HG03066 (cell line): ENCODE measurements around the gene ACAT1.
"Not testable (repeated sequence)": the region's sequence is repeated elsewhere in the genome, so short reads cannot be mapped to it uniquely, and the experiment has no call there.

Source experiments
- ATAC-seq: cut with Tn5 transposase; IDR thresholded peaks from one replicate; pipeline ENCODE4 v1.9.1; 2021; ENCODE audit warnings: low read depth; ENCODE audit not compliant: unreplicated experiment

Gene ACAT1

DNA sequence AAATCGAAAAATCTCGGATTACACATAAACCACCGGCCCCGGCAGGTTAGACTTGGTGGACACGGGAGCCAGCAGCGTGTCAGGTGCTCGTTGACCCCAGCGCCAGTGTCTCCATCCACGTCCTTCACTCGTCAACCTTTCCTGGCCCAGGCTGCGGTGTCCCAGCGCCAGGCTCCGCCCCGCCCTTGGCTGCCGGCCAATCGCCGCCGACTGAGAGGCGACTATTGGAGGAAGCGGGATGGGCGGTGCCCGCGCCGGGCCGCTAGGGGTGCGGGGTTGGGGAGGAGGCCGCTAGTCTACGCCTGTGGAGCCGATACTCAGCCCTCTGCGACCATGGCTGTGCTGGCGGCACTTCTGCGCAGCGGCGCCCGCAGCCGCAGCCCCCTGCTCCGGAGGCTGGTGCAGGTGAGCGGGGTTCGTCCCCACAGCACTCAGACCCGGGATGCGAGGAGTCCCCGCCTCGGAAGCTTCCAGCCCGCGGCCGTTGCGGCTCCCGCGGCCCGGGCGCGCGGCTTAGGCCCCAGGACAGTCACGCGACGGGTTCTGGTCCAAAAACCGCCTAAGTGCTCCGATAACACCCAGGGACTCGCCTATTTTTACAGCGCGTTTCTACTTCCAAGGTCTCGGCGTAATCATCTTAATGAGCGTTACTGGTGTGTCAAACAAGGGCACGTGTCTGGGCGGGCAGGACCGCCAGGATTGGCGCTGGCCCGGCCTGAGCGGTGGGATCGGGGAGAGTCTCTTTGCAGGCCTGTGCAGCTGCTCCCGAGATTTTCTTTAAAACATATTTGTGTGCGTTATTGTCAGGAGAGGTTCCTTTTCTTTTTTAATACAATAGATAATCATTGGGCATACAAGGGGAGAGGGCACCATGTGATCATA, at the start of gene ACAT1:
Gene ACAT1 (plus strand): TSS at position 294 of the 882 bp plus-strand sequence. CDS start 40 bp downstream, at position 334.
- ATAC-seq = peak; percentile 91

DNA sequence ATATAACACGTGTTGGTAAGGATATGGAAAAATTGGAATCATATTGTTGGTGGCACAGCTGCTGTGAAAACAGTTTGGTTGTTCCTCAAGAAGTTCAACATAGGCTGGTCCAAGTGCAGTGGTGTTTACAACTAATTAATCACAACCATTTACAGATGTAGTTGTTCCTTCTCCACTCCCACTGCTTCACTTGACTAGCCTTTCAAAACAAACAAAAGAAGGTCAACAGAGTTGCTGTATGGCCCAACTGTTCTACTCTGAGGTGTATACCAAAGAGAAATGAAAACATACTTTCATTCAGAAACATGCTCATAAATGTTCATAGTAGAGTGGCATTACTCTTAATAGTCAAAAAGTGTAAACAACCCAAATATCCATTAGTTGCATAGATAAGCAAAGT, 36.6 kb upstream of the ACAT1 start:
- no peak for ATAC-seq

DNA sequence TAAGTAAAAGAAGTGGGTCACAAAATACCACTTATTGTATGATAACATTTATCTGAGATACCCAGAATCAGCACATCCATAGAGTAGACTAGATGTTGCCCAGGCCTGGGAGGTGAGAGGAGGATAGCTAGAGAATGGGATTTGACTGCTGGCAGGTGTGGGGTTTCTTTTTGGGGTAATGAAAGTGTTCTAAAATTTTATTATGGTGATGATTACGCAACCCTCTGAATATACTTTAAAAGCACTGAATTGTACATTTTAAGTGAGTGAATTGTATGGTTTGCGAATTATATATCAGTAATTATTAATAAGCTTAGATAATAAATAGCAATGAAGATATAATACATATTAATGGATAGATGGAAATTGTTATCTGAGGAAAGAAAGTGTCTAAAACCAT, 35.7 kb upstream of the ACAT1 start:
- no peak for ATAC-seq

DNA sequence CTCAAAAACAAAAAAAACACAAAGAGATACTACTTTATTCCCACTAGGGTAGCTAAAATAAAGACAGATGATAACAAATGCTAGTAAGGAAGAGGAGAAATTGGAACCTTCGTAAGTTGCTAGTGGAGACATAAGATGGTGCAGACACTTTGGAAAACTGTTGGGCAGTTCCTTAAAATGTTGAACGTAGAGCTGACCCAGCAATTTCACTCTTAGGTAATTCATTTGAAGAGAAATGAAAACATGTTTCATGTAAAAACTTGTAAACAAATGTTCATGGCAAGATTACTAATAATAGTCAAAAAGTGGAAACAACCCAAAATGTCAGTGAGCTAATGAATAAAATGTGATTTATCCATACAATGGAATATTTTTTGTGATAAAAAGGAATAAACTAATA, 29.2 kb upstream of the ACAT1 start:
- ATAC-seq = no peak

DNA sequence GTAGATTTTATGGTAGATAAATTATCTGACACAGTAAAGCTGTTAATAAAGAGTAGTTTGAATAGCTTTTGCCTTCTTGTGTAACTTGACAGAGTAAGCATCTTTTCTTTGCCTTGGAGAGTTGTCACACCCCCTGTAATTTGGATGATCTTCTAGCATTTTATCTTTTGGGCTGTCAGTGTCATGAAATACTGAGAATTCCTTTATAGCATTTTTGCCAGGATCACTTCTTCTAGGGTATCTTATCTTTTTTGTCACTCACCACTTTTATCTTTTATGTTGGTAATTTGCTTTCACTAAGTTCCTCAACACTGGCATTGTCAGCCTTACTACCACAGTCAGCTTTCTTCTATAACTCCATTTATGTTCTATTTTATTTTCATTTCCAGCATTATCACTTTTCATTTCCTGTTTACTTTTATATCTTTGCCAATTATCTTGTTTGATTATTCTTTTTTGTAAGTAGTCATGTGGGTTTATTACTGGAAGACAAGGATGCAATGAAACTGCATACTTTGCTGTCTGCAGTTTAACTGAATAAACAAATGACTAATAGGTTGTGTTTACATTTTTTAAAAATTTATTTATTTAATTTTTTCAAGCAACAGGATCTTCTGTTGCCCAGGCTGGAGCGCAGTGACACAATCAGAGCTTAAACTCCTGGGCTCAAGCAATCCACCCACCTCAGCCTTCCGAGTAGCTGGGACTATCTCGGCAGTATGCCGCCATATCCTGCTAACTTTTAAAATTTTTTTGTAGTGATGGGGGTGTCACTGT, 28.1 kb upstream of the ACAT1 start:
- ATAC-seq = no peak

DNA sequence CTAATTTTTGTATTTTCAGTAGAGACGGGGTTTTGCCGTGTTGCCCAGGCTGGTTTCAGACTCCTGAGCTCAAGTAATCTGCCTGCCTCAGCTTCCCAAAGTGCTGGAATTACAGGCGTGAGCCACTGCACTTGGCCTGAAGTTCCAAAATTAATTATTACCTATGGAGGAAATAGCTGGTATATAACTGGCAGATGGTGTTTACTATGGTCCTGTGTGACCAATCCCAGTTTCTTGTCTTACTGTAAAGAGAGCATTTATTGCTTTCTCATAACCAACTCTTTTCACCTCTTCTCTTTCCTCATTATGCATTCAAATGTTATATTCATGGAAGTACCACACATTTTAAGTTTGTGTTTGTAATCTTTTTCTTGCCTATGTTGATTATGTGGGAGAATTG, 24.2 kb upstream of the ACAT1 start:
- no peak for ATAC-seq

DNA sequence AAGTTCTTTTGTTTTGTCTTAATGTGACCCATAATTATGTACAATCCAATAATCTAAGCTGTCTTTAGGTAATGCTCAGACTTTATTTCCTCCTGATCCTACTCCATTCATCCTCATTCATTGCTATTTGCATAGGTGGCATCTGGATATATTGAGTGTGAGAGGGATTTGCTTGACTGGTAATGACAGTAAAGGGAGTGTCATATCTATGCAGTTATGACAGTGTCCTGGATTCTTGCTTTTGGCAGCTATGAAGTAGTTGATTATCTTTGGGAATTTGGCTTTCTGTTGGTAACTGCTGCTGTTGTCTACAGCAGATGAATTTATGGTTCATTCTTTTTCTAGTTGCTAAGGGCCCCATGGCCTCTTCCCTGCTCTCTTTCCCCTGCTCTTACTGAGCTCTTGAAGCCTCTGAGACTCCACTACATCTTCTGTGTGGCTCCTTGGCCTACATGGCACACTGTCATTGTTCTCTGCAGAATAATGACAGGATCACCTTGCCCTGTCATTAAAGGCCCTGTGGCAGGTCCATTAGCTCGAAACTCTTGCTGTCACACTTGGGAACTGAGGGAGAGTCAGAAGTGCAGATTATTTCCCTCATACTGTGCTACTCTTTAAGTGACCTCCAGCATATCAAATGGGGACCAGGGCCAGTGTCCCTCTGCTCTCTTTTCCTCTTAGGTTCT, 20.1 kb upstream of the ACAT1 start:
- no peak for ATAC-seq

DNA sequence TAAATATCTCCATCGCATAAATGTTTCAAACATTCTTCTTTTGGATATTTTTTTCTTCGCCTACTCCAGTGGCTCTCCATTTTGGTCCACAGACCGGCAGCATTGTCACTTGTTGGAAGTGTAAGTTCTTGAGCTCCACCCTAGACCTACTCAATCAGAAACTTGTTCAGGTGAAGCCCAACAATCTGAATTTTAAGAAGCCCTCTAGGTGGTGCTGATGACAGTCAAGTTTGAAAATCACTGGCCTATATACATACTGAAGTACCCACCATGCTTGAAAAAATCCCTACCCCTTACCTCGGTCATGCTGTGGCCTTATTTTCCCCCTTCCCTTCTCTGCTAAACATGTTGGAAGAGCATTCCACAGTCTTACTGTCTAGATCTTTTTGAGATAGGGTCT, 10.2 kb upstream of the ACAT1 start:
- ATAC-seq = no peak

DNA sequence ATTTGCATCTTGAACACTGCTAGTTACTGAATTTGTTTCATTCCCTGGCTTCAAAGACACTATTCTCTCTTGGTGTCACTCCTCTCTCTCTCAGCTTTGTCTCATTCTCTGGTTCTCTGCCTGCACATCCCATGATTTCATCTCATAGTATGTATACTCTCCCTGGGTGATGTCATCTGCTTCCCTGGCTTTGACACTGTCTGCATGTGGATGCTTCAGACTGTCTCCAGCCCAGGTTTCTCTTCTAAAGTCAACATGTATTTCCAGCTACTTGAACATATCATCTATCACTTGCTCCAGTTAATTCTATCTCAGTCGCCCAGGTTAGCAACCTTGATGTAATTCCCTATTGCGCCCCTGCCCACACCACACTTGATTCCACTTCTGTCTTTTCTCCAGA, 9.3 kb upstream of the ACAT1 start:
- ATAC-seq = no peak

DNA sequence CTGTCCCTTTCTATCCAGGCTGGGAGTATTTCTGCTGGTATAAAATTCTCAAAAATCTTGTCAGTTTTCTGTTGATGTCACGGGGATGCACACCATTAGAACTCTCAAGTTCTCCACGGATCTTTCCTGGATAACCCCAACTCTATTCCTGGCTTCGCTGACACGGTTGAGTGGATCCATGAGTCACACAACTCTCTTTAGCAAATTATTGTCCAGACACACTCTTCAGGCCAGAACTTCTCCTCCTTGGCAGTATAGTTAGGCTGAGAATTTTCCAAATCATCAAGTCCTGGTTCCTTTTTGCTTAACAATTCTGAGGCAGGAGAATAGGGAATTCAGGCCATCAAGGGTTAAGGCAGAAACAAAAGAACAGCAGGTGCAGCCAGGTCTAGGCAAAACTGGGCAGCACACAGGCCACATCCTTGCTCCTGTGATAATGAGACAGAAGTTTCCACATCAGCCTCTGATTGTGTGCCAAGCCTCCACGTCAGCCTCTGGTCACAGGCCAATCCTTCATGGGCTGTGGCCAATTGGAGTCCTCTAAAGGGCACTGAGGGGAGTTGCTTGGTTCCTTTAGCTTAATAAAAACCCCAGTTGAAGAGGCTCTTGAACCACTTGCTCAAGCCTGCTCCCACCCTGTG, 5.7 kb upstream of the ACAT1 start:
- ATAC-seq = no peak

DNA sequence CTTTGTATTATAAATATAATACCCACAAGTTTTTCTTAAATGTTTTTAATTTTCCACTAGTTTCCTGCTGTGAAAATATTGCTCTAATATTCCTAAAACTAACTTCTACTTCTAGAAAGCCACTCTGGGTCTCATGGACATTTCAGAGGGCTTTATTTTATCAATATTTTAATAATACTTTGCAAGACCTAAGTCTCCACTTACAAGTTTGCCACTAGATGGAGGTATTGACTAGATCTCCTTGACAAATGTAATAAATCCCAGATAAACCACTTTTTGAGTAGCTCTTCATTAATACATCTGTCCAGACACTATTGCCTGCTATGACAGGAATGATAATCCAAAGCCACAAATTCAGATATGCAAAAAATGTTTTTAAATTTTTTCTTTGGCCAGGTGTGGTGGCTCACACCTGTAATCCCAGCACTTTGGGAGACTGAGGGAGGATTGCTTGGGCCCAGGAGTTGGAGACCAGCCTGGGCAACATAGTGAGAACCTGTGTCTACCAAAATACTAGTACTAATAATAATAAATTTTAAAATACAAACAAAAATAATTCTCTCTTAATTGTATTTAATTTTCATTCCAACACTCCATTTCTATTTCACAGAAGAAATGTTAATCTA, 3.5 kb upstream of the ACAT1 start:
- no peak for ATAC-seq

DNA sequence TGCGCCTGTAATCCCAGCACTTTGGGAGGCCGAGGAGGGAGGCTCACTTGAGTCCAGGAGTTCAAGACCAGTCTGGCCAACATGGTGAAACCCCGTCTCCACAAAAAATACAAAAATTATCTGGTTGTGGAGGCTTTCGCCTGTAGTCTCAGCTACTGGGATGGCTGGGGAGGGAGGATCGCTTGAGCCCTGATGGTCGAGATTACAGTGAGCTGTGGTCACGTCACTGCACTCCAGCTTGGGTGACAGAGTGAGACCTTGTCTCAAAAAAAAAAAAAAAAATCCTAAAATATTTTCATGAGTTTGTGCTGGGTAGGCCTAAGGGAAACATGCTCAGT, 462 bp upstream of the ACAT1 start:
- ATAC-seq = not testable (repeated sequence)

DNA sequence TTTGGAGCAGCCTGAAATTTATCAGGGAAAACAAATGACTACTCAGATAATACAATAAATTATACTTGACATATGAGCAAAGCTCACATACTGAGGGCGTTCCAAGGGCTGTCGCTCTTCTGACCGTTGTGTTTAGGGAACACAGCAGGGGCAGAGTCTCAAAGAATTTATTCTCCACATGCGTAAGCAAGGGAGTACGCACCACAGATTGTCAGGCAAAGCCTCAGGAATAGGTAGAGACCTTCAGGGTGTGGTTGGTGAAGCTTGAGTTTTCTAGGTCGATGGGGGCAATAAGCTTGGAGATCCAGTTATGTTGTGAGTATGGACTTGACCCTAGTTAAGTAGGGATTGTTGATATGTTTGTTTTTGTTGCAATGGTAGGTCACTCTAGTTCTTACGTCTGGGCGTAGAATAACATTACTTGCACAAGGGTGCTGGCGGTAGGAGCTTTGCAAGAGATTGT, 830 bp downstream of the ACAT1 start:
- no peak for ATAC-seq

DNA sequence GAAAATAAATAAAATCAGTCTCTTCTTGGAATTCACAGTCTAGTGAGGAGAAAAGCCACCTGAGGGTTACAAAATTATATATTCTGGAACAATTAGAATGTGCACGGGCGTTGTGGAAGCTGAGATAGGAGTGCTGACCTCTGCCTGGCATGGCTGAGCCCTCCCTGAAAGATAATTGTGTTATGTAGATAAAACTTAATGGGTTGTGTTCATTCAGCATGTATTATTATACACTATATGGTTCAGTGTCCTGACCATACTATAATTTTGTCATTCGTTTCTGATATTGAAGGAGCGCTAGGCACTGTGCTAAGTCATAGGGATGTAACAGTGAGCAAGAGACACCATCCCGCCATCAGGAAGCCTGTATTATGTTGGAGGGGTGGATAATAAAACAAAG, 3.7 kb downstream of the ACAT1 start:
- no peak for ATAC-seq

DNA sequence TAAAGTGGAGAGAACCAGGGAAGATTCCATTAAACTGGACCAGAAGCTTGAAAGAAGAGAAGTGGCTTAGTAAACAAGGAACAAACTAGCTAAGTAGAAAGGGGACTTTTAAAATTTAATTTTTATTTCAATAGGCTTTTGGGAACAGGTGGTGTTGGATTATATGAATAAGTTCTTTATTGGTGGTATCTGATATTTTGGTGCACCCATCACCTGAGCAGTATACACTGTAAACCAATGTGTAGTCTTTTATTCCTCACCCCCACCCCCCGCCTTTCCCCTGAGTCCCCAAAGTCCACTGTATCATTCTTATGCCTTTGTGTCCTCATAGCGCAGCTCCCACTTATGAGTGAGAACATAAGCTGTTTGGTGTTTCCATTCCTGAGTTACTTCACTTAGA, 7.4 kb downstream of the ACAT1 start:
- ATAC-seq = no peak

DNA sequence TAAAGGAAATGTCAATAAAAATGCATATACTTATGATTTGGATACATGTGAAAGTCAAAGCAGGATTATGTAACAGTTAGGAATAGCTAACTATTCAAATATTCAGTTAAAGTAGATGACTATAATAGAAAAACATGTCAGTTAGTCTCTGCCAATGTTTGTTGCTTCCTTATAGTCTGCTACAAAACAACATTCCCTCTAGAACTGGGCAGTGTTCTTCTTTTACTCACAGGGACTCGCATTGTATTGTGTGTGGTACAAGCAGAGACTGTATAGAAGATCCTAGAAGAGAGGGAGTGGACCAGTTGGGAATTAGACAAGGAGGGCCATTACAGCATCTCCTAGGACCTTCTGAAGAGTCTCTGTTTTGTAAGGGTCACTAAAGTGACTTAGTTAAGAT, 10.6 kb downstream of the ACAT1 start:
- no peak for ATAC-seq

DNA sequence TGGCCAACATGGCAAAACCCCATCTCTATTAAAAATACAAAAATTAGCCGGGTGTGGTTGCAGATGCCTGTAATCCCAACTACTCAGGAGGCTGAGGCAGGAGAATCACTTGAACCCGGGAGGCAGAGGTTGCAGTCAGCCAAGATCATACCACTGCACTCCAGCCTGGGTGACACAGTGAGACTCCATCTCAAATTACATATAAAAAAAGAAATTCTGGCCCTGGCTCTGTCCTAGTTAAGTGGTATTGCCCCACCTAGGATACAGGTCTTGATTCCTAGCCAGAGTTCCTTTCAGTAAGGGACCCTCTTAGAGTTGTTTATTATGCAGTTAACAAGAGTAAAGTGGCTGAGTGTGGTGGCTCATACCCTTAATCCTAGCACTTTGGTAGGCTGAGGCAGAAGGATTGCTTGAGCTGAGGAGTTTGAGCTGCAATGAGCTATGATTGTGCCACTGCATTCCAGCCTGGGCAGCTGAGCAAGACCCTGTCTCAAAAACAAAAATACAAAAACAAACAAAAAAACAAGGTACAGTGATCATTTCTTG, 11.7 kb downstream of the ACAT1 start:
- ATAC-seq = not testable (repeated sequence)

DNA sequence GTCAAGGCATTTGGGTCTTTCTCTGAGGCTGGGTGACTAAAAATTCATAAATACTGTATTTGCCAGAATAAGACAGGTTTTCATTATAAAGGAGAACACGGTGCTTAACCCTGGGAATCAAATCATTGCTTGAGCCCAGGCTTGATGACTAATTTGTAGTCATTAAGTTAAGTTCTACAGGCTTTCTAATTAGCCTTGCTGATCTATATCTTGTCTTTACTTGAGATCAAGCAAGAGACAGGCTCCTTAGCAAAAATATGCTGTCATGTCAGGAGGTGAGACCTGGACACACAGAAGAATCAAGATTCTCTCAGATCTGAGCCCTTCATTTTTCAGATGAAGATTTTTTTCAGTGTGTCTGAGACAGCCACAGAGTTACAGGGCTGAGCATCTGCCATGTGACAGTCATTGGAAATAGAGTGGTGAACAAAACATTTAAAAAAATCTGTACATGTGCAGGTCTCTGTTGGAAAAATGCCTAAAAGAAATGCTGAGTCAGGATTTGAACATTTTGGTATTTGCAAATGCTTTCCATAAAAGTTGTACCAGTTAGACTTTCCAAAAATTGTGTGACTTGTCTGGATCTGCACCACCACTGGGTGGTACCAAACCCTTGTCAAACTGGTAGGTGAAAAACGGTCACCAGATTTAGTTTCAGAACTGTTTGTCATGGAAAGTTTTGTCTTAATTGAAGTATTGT, 14.6 kb downstream of the ACAT1 start:
- peak; percentile 68 for ATAC-seq

DNA sequence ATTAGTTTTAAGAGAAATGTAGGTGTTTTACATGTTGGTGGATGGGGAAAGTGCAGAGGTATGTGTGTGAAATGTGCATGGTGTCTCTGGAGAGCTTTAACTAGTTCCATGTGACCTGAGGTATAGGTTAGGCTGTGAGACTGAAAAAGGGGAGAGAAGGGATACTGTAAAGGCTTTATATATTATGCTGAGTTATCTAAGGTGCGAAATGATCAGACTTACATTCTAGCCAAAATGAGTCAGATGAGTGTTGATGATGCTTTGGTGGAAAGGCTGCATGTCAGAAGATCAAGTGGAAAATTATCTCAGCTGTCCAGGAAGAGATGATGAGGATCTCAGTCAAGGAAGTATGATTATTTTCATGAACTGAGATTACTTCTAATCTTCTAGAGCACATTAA, 15.8 kb downstream of the ACAT1 start:
- no peak for ATAC-seq
